HCT116 (cell line): ENCODE data around the gene SRGAP2C.
"Not testable (repeated sequence)": the region's sequence is repeated elsewhere in the genome, so short reads cannot be mapped to it uniquely, and the experiment has no call there.

ENCODE experiments used
- ATF3 ChIP-seq: IDR thresholded peaks from 2 replicates; pipeline ENCODE4 v1.6.1; 2012
- EGR1 ChIP-seq: IDR thresholded peaks from 2 replicates; pipeline ENCODE4 v1.6.1; 2012; ENCODE audit warnings: low read depth
- EZH2 ChIP-seq: fragments of 200-600 bp; sonication (generic); IDR thresholded peaks from 2 replicates; pipeline ENCODE4 v1.6.1; 2017; ENCODE audit warnings: antibody characterized with exemption, mixed run types
- EZH2phosphoT487 ChIP-seq: fragments of 200-600 bp; IDR thresholded peaks from 2 replicates; pipeline ENCODE4 v1.6.1; 2018; ENCODE audit warnings: antibody characterized with exemption, borderline replicate concordance
- POLR2A ChIP-seq: IDR thresholded peaks from 2 replicates; pipeline ENCODE4 v1.7.0; 2011; ENCODE audit warnings: borderline replicate concordance; ENCODE audit not compliant: insufficient read depth, insufficient read length; ENCODE audit errors: extremely low read depth
- POLR2AphosphoS5 ChIP-seq: IDR thresholded peaks from 2 replicates; pipeline ENCODE4 v1.6.1; 2011; ENCODE audit warnings: mild to moderate bottlenecking, low read depth, low read length, moderate library complexity
- RAD21 ChIP-seq: IDR thresholded peaks from 2 replicates; pipeline ENCODE4 v1.6.1; 2012; ENCODE audit warnings: low read depth, mild to moderate bottlenecking
- ZNF274 ChIP-seq: fragments of 200-500 bp; sonication (Bioruptor generic); IDR thresholded peaks from 2 replicates; pipeline ENCODE4 v1.6.1; 2014; ENCODE audit warnings: mild to moderate bottlenecking, low read depth, low read length, inconsistent platforms
- TF ChIP-seq, protein P1 (sequence below), 3 experiments: fragments of 200-600 bp in 1 of 3; sonication (generic) in 1 of 3; IDR thresholded peaks in 2 of 3; conservative IDR thresholded peaks in 1 of 3; 2 replicates each; pipeline ENCODE4 v1.5.1; 2012 to 2017; ENCODE audit warnings: low read depth in 2 of 3, low read length in 2 of 3, antibody characterized with exemption in 1 of 3, borderline replicate concordance in 1 of 3, control low read depth in 1 of 3, mild to moderate bottlenecking in 1 of 3, mixed read lengths in 1 of 3, mixed run types in 1 of 3, moderate library complexity in 1 of 3; ENCODE audit not compliant: insufficient read depth in 1 of 3
- TF ChIP-seq, protein P2 (sequence below): IDR thresholded peaks from 2 replicates; pipeline ENCODE4 v1.6.1; 2012; ENCODE audit warnings: low read depth

- TF ChIP-seq, protein P1, sequence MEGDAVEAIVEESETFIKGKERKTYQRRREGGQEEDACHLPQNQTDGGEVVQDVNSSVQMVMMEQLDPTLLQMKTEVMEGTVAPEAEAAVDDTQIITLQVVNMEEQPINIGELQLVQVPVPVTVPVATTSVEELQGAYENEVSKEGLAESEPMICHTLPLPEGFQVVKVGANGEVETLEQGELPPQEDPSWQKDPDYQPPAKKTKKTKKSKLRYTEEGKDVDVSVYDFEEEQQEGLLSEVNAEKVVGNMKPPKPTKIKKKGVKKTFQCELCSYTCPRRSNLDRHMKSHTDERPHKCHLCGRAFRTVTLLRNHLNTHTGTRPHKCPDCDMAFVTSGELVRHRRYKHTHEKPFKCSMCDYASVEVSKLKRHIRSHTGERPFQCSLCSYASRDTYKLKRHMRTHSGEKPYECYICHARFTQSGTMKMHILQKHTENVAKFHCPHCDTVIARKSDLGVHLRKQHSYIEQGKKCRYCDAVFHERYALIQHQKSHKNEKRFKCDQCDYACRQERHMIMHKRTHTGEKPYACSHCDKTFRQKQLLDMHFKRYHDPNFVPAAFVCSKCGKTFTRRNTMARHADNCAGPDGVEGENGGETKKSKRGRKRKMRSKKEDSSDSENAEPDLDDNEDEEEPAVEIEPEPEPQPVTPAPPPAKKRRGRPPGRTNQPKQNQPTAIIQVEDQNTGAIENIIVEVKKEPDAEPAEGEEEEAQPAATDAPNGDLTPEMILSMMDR (IDR thresholded peaks at IDR 0.05 in 2 of 3, conservative IDR thresholded peaks at IDR 0.05 in 1 of 3; ENCODE audit: borderline replicate concordance in 1 of 3, insufficient read depth in 1 of 3, low read depth in 2 of 3, low read length in 2 of 3) = not testable (repeated sequence)
- not testable (repeated sequence) for TF ChIP-seq EZH2phosphoT487, RAD21, POLR2A, EZH2, ATF3, POLR2AphosphoS5, ZNF274, EGR1
- TF ChIP-seq, protein P2, sequence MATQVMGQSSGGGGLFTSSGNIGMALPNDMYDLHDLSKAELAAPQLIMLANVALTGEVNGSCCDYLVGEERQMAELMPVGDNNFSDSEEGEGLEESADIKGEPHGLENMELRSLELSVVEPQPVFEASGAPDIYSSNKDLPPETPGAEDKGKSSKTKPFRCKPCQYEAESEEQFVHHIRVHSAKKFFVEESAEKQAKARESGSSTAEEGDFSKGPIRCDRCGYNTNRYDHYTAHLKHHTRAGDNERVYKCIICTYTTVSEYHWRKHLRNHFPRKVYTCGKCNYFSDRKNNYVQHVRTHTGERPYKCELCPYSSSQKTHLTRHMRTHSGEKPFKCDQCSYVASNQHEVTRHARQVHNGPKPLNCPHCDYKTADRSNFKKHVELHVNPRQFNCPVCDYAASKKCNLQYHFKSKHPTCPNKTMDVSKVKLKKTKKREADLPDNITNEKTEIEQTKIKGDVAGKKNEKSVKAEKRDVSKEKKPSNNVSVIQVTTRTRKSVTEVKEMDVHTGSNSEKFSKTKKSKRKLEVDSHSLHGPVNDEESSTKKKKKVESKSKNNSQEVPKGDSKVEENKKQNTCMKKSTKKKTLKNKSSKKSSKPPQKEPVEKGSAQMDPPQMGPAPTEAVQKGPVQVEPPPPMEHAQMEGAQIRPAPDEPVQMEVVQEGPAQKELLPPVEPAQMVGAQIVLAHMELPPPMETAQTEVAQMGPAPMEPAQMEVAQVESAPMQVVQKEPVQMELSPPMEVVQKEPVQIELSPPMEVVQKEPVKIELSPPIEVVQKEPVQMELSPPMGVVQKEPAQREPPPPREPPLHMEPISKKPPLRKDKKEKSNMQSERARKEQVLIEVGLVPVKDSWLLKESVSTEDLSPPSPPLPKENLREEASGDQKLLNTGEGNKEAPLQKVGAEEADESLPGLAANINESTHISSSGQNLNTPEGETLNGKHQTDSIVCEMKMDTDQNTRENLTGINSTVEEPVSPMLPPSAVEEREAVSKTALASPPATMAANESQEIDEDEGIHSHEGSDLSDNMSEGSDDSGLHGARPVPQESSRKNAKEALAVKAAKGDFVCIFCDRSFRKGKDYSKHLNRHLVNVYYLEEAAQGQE = not testable (repeated sequence)
Observed at GRCh38 chr1:121148489-121149190, 36.1 kb upstream of the SRGAP2C start.
